A172 (cell line): ENCODE data around the gene SMAP2. TPM values are rescaled to one million over a fixed set of nuclear protein-coding genes. Genes with fewer than 3 reads are reported as not detected.

Experiments used
- DNase-seq: peaks from one replicate; pipeline ENCODE4 v3.0.0-alpha.2; 2015; ENCODE audit warnings: low spot score
- total RNA-seq: library from RNA; depleted of rRNA; stranded (reverse); fragments of >200 nt; shearing (Covaris generic); gene quantifications from 2 replicates; pipeline ENCODE4 v1.2.3, GENCODE V29; 2014

Gene SMAP2
- total RNA-seq, 1 experiment from 2014 or later = 10.3 TPM

GRCh38 chr1:40421431-40422384 lies 48.2 kb downstream of the SMAP2 start:
- DNase-seq = peak; percentile 1

- DNase-seq = no peak
Measured at GRCh38 chr1:40422630-40423263, 49.2 kb downstream of the SMAP2 start.

GRCh38 chr1:40423264-40423642 lies 49.7 kb downstream of the SMAP2 start:
- no peak for DNase-seq

GRCh38 chr1:40423951-40424618 lies 50.6 kb downstream of the SMAP2 start:
- no peak for DNase-seq

GRCh38 chr1:40425198-40425597 lies 51.7 kb downstream of the SMAP2 start:
- DNase-seq = no peak

GRCh38 chr1:40431385-40431784 lies 57.9 kb downstream of the SMAP2 start:
- no peak for DNase-seq

GRCh38 chr1:40432644-40433390 lies 59.3 kb downstream of the SMAP2 start:
- no peak for DNase-seq

- DNase-seq = no peak
Measured at GRCh38 chr1:40435471-40435870, 61.9 kb downstream of the SMAP2 start.

- no peak for DNase-seq
Measured at GRCh38 chr1:40435876-40436275, 62.3 kb downstream of the SMAP2 start.

- peak; percentile 16 for DNase-seq
Measured at GRCh38 chr1:40438391-40439015, 65.0 kb downstream of the SMAP2 start.

- DNase-seq = no peak
Measured at GRCh38 chr1:40439247-40439646, 65.7 kb downstream of the SMAP2 start.

GRCh38 chr1:40449684-40450494 lies 76.4 kb downstream of the SMAP2 start, which contains the start of gene ZFP69B:
Gene ZFP69B, plus strand, starts transcription at chr1:40450476. Its CDS starts 486 bp downstream, at chr1:40450962.
- DNase-seq = peak; percentile 69

GRCh38 chr1:40450495-40451237 lies 77.1 kb downstream of the SMAP2 start:
- no peak for DNase-seq

GRCh38 chr1:40451238-40451585 lies 77.7 kb downstream of the SMAP2 start:
- no peak for DNase-seq

- DNase-seq = no peak
Measured at GRCh38 chr1:40454873-40455272, 81.3 kb downstream of the SMAP2 start.

- DNase-seq = no peak
Measured at GRCh38 chr1:40462956-40463590, 89.5 kb downstream of the SMAP2 start.

GRCh38 chr1:40469327-40469726 lies 95.8 kb downstream of the SMAP2 start:
- no peak for DNase-seq
